NOMO-1 treated with DMSO at 0.1 percent for 48 hours (cell line): Measurements from ENCODE around the gene P3H2.

ENCODE experiments used
- DNase-seq: peaks from one replicate; lab custom pipeline; 2025; ENCODE audit not compliant: unreplicated experiment; lab: John Stamatoyannopoulos, UW

Gene P3H2

DNA sequence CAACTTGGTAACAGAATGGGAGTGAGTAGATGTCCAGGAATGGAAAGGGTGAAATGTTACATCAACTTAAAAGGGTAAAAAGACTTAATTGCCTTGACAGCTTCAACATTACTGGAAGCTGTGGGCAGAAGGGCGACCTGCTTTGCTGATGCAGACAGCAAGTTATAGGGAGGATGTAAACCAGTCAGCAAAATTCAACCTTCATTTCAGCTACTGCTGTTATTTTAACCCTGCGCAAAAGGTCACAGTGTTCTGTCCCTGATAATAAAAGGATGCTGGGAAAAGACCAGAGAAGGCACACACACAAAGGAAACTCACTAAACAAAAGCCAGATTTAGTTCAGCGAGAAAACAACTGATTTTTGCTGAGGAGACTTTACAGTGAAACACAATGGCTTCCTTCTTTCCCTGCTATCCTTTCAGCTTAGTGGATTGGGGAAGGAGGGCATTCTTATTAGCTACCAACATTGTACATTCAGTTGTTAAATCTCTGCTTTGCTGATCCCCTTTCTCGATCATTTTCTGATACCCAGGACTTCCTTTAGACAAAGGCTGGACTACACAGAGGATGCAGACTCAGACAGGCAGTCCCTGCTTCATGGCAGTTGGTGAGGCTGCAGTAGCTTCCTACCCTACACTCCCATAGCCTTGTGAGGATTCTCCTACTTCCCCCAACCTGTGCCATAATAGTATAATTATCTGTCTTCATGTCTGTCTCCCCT, 62.0 kb downstream of the P3H2 start:
- no peak for DNase-seq

DNA sequence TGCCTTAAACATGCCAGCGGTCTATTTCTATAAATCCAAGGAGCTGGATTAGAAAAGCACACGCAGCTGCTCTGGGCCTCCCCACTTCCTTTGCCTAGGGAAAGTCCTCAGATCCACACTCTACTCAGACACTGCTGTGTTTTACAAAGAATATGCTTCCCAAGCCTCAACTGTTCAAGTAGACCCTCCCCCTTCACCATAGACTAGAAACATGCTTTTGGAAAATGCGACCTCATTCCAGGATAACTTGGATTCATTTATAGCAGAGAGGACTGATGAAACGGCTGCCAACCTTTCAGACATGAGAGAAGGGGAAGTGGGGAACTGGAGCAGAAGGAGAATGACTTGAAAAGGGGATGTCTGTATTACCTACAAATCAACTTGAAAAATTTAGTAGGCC, 64.0 kb downstream of the P3H2 start:
- DNase-seq = peak; percentile 71

GRCh38 chr3:190055773-190056172, 64.9 kb downstream of the P3H2 start:
- no peak for DNase-seq

DNA sequence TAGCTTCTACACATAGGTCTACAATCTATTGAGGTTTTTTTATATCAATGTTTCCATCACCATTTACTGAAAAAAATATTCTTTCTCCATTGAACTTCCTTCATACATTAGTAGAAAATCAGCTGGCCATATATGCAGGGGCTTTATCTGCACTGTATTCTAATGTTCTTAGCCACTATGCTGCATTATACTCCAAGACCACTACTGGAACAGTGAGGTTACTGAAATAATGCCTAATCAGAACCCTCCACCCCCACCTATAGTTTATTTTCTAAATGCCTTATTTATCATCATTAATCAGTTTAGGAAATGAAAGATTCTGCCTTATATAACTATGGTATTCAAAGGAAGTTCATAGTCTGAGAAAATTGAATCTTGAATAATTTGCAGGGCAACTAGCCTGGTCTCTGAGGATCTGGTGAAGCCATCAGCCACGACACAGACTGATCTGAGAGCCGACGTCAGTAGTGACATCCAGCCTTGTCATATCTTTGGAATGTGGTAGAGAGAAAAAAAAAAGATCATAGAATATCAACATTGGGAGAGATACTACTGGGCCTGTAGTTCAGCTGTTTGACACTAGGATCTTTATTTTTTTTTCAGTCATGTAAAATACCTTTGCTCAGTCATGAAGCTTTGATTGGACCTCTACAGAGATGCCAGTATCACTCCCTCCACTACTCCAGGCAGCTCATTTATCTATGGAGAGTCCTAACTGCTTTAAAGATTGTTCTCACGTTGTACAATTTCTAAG, 66.6 kb downstream of the P3H2 start:
- no peak for DNase-seq

GRCh38 chr3:190051641-190052040, 69.1 kb downstream of the P3H2 start:
- DNase-seq = no peak

DNA sequence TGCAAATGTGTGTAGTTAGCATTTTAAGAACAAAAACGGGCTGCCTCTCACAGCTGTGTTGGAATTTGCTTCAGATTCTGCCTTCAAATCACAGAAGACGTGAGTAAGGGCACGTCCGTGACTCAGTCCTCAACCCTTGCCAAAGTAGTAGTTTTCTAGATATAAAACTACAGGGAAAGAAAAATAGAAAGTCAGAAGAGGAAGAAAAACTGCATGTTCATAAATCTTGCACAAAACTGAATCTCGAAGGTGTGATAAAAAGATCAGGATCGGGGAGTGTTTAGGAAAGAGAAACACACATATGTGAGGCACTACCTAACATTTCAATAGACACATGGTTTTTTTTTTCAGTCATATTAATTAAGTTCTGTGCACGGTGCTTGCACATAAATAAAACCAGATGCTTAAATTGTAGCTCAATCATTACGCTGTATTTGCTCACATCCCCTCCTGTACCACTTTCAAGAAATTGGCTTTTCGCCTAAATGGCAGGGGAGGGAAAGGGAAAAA, 71.7 kb downstream of the P3H2 start:
- DNase-seq = peak; percentile 91

DNA sequence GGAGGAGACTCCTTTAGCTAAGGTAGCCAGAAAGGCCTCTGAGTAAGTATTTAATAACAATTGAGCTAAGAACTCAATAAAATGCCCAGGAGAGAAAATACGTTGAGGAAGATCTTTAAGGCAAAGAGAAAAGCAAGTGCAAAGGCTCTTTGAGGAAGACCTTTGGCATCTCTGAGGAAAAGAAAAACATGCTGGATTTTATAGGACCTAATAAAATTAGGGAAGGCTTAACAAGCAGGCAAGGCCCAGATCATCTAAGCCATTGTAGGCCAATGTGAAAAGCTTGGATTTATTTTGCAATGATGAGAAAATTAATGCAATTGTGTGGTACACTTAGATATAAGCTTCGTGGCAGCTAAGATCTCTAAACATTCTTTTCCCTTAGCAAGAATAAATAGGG, 75.7 kb downstream of the P3H2 start:
- DNase-seq = no peak

DNA sequence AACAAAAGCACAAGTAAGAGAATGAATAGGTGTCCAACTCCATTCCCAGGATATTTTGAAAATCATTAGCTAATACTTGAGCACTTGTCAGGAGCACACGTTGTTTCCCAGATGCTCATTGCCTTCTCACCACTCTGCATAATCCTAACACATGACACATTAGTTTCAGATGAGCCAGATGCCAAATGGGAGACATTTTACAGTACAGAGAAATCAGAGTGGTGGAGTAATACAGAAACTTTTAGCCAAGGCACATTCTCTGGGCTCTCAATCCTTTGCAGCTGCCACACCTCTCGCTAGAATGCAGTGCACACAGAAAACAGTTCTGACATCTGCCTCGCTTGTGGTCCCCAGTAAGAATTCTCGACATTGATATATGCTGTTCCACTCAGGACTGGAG, 76.6 kb downstream of the P3H2 start:
- DNase-seq = no peak

GRCh38 chr3:190043741-190044140, 77.0 kb downstream of the P3H2 start:
- no peak for DNase-seq

DNA sequence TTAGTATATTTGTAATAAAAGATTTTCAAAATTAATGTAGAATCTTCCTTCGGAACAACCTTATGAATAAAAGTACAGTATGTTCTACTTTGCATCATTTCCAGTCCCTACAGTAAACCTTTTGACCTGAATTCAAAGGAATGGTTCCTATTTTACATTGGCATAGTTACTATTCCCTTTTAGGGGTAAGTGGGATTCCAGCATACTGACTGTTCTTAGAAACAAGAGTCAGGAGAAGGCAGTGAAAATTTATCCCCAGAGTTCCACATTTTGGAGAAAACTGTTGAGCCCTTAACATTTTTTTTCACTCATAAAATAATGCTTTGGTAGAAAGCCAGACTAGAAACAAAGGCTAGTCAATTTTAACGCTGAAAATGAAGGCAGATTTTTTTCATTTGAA, 78.1 kb downstream of the P3H2 start:
- DNase-seq = no peak

DNA sequence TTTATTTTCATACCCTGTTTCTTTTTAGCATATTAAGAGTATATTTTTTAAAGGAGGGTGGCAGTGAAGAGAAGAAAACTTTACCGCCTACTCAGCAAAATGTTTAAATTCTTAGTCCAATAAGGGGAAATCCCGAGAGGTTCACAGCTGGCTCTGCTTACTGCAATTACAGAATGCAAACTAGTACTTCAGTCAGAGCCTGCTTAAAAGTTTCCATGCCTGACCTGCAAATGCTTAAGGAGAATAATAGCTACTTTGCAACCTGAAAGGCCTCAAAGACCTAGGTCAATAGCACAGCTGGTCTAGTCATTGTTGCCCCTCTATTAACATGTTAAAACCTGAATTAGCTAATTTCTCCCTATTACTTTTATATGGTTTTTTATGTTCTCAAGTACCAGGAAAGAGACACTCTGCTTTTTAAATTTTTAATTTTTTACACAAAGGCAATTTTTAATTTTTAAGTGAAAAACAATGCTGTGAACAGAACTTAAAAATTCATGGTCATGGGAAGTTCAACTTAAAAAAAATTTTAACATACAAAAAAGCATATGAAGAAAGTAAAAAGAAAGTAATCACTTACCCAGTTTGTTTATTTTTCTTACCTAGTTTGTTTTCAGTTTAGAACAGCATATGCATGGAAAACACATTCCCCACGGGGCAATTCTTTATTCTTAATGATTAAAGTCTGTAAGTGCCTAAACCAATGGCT, 79.2 kb downstream of the P3H2 start:
- no peak for DNase-seq

GRCh38 chr3:190040145-190040544, 80.6 kb downstream of the P3H2 start:
- DNase-seq = no peak

DNA sequence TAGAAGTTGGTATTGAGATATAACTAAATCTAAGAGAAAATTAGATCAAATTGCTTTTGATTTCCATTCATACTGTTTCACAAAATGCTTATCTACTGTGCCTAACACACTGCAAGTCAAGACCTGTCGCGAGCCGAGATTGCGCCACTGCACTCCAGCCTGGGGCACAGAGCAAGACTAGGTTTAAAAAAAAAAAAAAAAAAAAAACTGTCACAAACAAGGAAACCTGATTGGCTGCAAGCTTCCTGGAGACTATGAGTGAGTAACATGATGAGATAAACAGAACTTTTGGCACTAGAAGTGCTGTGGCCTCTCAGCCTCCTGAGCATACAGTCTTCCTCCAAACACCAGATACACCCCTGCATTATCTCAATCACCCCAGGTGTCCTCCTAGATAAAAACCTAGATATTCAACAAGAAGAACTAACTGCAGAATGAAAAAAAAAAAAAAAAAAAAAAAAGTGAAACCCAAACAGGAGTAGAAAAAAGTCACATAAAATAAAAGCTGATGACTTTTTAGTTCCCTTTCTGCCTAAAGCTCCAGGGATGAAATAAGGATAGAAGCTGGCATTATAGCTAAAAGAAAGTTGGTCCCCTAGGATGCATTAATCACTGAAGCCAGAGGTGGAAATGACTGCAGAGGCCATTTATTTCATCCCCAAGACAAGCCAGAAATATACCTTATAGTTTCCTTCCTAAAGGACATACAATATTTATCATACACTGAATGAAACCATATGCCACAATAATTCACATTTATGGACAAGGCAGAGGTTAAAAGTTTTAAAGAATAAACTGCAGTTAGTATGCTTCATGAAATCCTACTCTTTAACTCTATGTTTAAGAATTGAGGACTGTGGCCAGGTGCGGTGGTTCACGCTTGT, 82.4 kb downstream of the P3H2 start:
- peak; percentile 93 for DNase-seq

GRCh38 chr3:190036631-190037030, 84.1 kb downstream of the P3H2 start:
- DNase-seq = no peak

DNA sequence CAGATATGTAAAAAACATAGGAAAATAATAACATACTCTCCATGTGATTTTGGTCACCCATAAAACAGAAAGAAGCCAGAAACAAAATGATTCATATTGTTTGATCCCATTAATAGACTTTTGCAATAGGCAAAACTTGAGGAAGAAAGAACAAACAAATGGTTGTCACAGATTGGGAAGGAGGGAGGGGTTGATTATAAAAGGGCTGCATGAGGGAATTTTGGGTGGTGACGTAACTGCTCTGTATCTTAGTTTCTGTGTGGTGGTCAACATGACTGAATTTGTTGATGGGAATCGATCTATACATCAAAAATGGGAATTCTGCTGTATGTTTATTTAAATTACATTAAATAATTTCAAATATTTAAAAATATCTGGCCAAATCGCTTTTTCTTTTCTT, 86.3 kb downstream of the P3H2 start:
- DNase-seq = no peak

DNA sequence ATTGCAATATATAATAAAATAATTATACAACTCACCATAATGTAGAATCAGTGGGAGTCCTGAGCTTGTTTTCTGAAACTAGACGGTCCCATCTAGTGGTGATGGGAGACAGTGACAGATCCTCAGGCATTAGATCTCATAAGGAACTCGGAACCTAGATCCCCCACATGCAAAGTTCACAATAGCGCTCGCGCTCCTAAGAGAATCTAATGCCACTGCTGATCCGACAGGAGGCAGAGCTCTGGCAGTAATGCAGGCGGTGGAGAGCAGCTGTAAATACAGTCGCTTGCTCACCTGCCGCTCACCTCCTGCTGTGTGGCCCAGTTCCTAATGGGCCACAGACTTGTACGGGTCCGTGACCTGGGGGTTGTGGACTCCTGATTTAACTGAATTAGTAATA, 87.8 kb downstream of the P3H2 start:
- no peak for DNase-seq

DNA sequence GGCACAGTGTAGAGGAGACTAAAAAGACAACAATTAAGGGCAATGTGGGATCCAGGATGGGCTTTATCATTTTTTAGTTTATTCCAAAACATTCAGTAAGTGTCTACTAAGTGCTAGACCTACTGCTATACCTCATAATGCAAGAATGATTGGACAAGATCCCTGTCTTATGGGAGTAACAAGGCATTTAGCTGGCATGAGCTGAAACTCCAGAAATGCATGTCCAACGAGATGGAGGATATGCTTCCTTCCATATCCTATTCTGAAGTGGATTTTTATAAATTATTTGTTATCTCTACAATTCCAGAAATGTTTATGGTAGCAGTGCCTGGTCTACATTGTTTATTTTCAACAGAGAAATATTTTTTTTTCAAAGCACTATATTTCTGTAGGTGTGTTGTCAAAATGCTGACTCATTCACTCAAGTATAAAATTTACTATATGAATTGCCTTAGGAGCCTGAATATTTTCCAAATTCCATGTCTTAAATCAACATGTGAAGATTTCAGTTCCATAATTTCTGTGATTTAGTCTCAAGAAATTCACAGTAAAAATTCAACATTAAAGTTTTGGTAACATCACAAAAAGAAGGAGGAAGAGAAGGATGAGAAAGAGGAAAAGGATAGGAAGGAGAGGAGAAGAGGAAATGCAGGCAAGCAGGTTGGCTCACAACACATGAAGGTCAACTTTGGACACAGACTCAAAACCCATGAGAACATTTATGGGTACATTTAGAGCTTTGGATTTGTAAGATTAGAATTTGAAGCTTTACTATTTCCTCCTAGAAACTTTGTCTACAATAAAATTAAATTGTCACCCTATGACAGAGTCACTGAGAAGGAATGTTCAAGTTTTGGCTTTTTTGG, 88.6 kb downstream of the P3H2 start:
- no peak for DNase-seq

- DNase-seq = no peak
Observed at GRCh38 chr3:190027116-190027515, 93.6 kb downstream of the P3H2 start.

GRCh38 chr3:190026154-190026553, 94.5 kb downstream of the P3H2 start:
- no peak for DNase-seq

GRCh38 chr3:190024912-190025311, 95.8 kb downstream of the P3H2 start:
- peak; percentile 79 for DNase-seq
